Progenitor cell of endocrine pancreas (in vitro differentiated cells): ENCODE results near the gene SLC13A5. TPM values are rescaled to one million over a fixed set of nuclear protein-coding genes. Genes with fewer than 3 reads are reported as not detected.

ENCODE experiments used
- DNase-seq: peaks from one replicate; pipeline ENCODE4 v3.0.0; 2021; ENCODE audit warnings: low spot score; ENCODE audit not compliant: unreplicated experiment
- H3K27ac Mint-ChIP-seq: 2 replicates; pipeline ENCODE4 v1.8.0; 2021; ENCODE audit warnings: mild to moderate bottlenecking, moderate library complexity, mixed read lengths
- H3K27me3 Mint-ChIP-seq: 2 replicates; pipeline ENCODE4 v1.8.0; 2021; ENCODE audit warnings: mixed read lengths
- H3K36me3 Mint-ChIP-seq: 2 replicates; pipeline ENCODE4 v1.8.0; 2022; ENCODE audit warnings: mixed read lengths; ENCODE audit not compliant: insufficient read depth
- H3K4me1 Mint-ChIP-seq: 2 replicates; pipeline ENCODE4 v1.8.0; 2021; ENCODE audit warnings: low read depth, mixed read lengths
- H3K4me3 Mint-ChIP-seq: 2 replicates; pipeline ENCODE4 v1.8.0; 2021; ENCODE audit warnings: low read depth, mild to moderate bottlenecking, moderate library complexity, mixed read lengths
- H3K9me3 Mint-ChIP-seq: 2 replicates; pipeline ENCODE4 v1.8.0; 2021; ENCODE audit warnings: low read depth, mixed read lengths
- long read RNA-seq: library from polyadenylated mRNA; unstranded; transcript quantifications from one replicate; pipeline ENCODE4 v2.0.0, GENCODE V29; 2020
- total RNA-seq: library from RNA; stranded (reverse); gene quantifications from 2 replicates; pipeline ENCODE4 v1.2.1, GENCODE V29; 2021
- TF ChIP-seq, protein P1 (sequence below): fragments of 200-600 bp; sonication (generic); IDR thresholded peaks from one replicate; pipeline ENCODE4 v1.5.0; 2021; ENCODE audit warnings: antibody characterized with exemption, mild to moderate bottlenecking; ENCODE audit not compliant: unreplicated experiment

Gene SLC13A5
- 0.93 and 1.1 TPM in 2 replicates for total RNA-seq
- long read RNA-seq, full-length matches to known transcripts, result 1 of 1 reads
- long read RNA-seq, partial matches to known transcripts, result 0 of 1 reads
- long read RNA-seq, other reads (novel, unspliced or antisense), result 0 of 1 reads

DNA sequence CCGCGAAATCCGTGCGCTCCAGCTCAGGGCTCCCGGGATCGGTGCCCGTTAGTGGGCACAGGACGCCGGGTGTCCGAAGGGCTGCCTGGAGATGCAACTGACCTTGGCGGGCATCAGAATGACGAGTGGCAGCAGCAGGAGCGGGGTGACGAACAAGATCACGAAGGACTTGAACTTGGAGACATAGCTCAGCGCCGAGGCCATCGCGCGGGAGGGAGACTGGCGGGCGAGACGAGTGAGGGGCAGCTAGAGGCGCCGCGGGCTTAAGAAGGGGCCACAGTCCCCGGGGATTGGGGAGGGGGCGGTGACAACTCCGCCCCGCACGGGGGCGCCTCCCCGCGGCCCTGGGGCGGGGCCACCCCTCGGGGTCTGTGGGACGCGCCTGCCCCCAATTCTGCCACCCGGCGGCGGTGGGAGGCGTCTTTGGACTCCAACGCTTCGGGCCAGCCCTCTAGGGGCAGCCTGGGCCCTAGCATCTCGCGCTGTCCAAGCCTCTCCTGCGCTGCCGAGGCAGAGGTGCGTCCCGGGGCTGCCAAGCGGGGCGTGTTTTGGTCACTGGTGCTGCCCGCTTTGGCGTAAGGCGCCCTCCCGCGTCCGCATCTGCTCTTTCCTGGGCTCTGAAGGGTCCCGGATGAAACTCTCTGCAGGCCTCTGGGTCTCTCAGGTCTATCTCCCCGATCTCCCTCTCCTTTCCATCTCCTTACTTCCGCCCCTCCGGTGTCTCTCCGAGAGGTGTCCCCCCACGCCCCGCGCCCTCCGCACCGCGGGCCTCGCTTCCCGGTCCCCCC lies at the start of gene SLC13A5:
Gene SLC13A5 (minus strand): TSS at position 240 of the 788 bp plus-strand sequence. CDS start 36 bp downstream, at position 204.
- no peaks in the 10 kb centered on the region for H3K36me3 Mint-ChIP-seq
- TF ChIP-seq, protein P1, sequence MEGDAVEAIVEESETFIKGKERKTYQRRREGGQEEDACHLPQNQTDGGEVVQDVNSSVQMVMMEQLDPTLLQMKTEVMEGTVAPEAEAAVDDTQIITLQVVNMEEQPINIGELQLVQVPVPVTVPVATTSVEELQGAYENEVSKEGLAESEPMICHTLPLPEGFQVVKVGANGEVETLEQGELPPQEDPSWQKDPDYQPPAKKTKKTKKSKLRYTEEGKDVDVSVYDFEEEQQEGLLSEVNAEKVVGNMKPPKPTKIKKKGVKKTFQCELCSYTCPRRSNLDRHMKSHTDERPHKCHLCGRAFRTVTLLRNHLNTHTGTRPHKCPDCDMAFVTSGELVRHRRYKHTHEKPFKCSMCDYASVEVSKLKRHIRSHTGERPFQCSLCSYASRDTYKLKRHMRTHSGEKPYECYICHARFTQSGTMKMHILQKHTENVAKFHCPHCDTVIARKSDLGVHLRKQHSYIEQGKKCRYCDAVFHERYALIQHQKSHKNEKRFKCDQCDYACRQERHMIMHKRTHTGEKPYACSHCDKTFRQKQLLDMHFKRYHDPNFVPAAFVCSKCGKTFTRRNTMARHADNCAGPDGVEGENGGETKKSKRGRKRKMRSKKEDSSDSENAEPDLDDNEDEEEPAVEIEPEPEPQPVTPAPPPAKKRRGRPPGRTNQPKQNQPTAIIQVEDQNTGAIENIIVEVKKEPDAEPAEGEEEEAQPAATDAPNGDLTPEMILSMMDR, result peak; percentile 72
- peaks cover 19% of the 10 kb centered on the region for H3K9me3 Mint-ChIP-seq
- peaks cover 8% of the 10 kb centered on the region for H3K4me1 Mint-ChIP-seq
- peak within 1 kb of the TSS; percentile 78 for H3K4me3 Mint-ChIP-seq
- peak; percentile 72 for DNase-seq
- H3K27ac Mint-ChIP-seq, result peak within 1 kb of the TSS; percentile 84
- H3K27me3 Mint-ChIP-seq, result peaks cover 50% of the 10 kb centered on the region

DNA sequence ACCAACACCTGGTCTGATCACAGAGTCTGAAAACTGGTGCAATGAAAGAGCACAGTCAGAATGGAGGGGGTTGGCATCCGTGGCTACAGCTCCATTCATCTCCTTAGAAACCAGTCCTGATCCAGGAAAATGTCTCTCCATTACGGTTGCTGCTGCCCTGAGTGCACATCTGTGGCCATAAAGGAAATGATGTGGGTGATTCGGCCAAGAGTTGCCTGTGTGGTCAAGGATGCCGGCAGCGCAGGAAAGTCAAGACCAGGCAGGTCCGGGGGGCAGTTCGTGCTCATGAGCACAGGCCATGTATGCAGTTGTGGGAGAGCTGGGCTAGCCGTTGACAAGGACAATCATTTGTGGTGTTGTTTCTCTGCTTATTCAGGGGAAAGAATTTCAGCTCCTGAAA lies 48.6 kb upstream of the SLC13A5 start:
- Mint-ChIP-seq H3K27me3 (peaks cover 23% of the 10 kb centered on the region), H3K4me1 (no peaks in the 10 kb centered on the region)
- TF ChIP-seq, protein P1, result no peak

DNA sequence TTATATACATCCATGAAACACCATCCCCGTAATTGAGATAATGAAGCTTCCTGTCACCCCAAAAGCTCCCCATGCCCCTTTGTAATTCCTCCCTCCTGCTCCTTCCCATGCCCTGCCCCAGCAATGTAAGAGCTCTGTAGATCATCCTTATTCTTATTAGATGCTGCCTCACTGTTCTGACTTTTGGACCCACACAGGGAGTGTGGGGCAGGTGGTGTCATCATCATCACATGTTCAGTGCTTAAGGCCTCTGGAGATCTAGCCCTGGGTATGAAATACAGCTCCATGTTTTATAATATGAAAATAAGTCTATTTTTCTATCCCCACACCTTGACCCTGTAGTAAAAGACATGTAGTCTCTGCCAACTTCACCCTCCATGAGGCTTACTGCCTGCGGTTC lies 44.6 kb upstream of the SLC13A5 start:
- Mint-ChIP-seq H3K27me3 (peaks cover 22% of the 10 kb centered on the region), H3K4me1 (no peaks in the 10 kb centered on the region), H3K9me3 (no peaks in the 10 kb centered on the region), H3K36me3 (no peaks in the 10 kb centered on the region), H3K27ac (no peak overlapping the region), H3K4me3 (no peak overlapping the region)
- no peak for DNase-seq
- TF ChIP-seq, protein P1, result no peak

More for the DNA sequence above, 48.6 kb upstream of the SLC13A5 start:
- H3K9me3 Mint-ChIP-seq, result peaks cover 4% of the 10 kb centered on the region
- no peak overlapping the region for H3K4me3 Mint-ChIP-seq
- H3K36me3 Mint-ChIP-seq, result no peaks in the 10 kb centered on the region
- no peak for DNase-seq
- H3K27ac Mint-ChIP-seq, result no peak overlapping the region

DNA sequence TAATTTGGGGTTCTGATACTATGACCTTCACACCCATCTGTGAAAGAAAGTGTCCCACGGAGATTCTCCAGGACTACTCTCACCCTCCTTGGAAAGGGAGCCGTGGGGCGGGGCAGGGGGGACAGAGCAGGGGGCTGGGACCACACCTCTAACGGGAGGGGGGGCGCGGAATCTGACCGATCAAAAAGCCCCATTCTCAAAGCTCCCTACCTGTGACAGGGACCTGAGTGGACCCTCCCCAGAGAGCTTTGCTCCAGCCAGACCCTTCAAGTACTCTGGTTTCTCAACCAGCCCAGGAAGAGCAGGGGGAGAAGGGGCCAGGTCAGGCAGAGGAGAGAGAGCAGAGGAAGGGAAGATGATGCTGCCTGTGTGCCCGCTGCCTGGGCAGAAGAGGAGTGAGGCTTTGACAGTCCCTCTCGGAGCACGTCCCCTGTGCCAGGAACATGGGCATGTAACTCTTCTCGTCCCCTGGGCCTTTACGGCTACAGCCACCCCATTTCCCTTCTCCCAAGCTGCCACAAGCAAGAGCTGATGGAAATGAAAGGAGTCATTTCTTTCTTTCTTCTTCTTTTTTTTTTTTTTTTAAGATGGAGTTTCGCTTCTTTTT lies 43.4 kb upstream of the SLC13A5 start:
- Mint-ChIP-seq H3K36me3 (no peaks in the 10 kb centered on the region), H3K27me3 (peaks cover 18% of the 10 kb centered on the region), H3K9me3 (no peaks in the 10 kb centered on the region), H3K4me1 (no peaks in the 10 kb centered on the region), H3K27ac (no peak overlapping the region), H3K4me3 (no peak overlapping the region)
- DNase-seq, result no peak
- TF ChIP-seq, protein P1, result no peak

DNA sequence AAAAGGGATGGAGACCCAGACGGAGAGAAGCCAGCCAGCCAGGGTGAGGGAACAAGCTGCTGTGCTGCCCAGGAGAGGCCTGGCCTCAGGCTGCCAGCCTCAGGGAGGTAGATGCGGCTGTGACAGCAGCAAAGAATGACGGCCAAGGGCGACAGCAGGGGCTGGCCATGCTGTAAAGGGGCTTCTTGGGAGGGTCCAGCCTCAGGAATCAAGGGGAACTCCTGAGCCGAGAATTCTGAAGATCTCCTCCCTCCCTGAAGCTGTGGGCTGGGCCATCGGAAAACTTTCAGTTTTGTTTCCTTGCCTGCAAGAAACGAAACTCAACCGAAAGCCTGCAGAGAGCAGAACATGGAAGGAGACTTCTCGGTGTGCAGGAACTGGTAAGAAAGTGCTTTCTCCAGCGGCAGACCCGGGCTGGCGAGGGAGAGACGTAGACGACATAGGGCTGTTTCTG lies 42.6 kb upstream of the SLC13A5 start, which contains the start of gene XAF1:
Gene XAF1 (plus strand): TSS at position 316 of the 454 bp plus-strand sequence. CDS start 33 bp downstream, at position 349.
- DNase-seq, result no peak
- Mint-ChIP-seq H3K36me3 (no peaks in the 10 kb centered on the region), H3K4me3 (no peak within 1 kb of the TSS), H3K9me3 (no peaks in the 10 kb centered on the region), H3K27me3 (peaks cover 18% of the 10 kb centered on the region), H3K27ac (no peak within 1 kb of the TSS), H3K4me1 (no peaks in the 10 kb centered on the region)
- TF ChIP-seq, protein P1, result no peak
